Loucy (cell line): ENCODE measurements around the gene ICAM5.
A peak's percentile ranks its signal among the peaks of the same experiment; 100 is the strongest.

ENCODE experiments used
- H2AFZ ChIP-seq: fragments of 200-600 bp; sonication (generic); 2 replicates; pipeline ENCODE4 v1.6.0; 2016; ENCODE audit warnings: antibody characterized with exemption, mild to moderate bottlenecking, low read length, moderate library complexity
- H3F3A ChIP-seq: fragments of 200-600 bp; 2 replicates; pipeline ENCODE4 v1.6.0; 2016; ENCODE audit warnings: antibody characterized with exemption, low read depth, mild to moderate bottlenecking
- H3K27me3 ChIP-seq: fragments of 200-600 bp; sonication (generic); 2 replicates; pipeline ENCODE4 v1.6.1; 2014; ENCODE audit warnings: low read length, mild to moderate bottlenecking; ENCODE audit not compliant: insufficient read depth, poor library complexity, severe bottlenecking
- H3K36me3 ChIP-seq: fragments of 200-600 bp; sonication (generic); 2 replicates; pipeline ENCODE4 v1.6.1; 2016; ENCODE audit warnings: low read length; ENCODE audit not compliant: insufficient read depth
- H3K4me1 ChIP-seq: fragments of 200-600 bp; sonication (generic); 2 replicates; pipeline ENCODE4 v1.5.1; 2014; ENCODE audit warnings: low read length, mild to moderate bottlenecking; ENCODE audit not compliant: insufficient read depth, poor library complexity, severe bottlenecking
- H3K4me2 ChIP-seq: fragments of 200-600 bp; sonication (generic); 2 replicates; pipeline ENCODE4 v1.6.0; 2014; ENCODE audit warnings: antibody characterized with exemption, low read length, low read depth, mild to moderate bottlenecking; ENCODE audit not compliant: poor library complexity, severe bottlenecking
- H3K4me3 ChIP-seq: fragments of 200-600 bp; sonication (generic); 2 replicates; pipeline ENCODE4 v1.5.1; 2014; ENCODE audit warnings: low read length, mild to moderate bottlenecking, mixed read lengths; ENCODE audit not compliant: poor library complexity, severe bottlenecking
- H3K79me2 ChIP-seq: fragments of 200-600 bp; sonication (generic); 2 replicates; pipeline ENCODE4 v1.6.1; 2014; ENCODE audit warnings: low read length; ENCODE audit not compliant: insufficient read depth
- H3K9ac ChIP-seq: fragments of 200-600 bp; sonication (generic); 2 replicates; pipeline ENCODE4 v1.6.0; 2014; ENCODE audit warnings: mild to moderate bottlenecking, low read depth, low read length, moderate library complexity; ENCODE audit not compliant: poor library complexity, severe bottlenecking
- H3K9me2 ChIP-seq: fragments of 200-600 bp; sonication (generic); replicated peaks from 2 replicates; pipeline ENCODE4 v1.6.1; 2016; ENCODE audit warnings: low read depth, low read length, mixed read lengths
- H3K9me3 ChIP-seq: fragments of 200-600 bp; sonication (generic); 2 replicates; pipeline ENCODE4 v1.6.1; 2014; ENCODE audit warnings: mild to moderate bottlenecking, antibody characterized with exemption, low read length, low read depth; ENCODE audit not compliant: insufficient read depth
- H4K20me1 ChIP-seq: fragments of 200-600 bp; sonication (generic); 2 replicates; pipeline ENCODE4 v1.6.0; 2014; ENCODE audit warnings: antibody characterized with exemption, low read length, mild to moderate bottlenecking; ENCODE audit not compliant: insufficient read depth, poor library complexity, severe bottlenecking
- EZH2phosphoT487 ChIP-seq: fragments of 200-600 bp; IDR thresholded peaks from 2 replicates; pipeline ENCODE4 v1.6.1; 2018; ENCODE audit warnings: antibody characterized with exemption, mild to moderate bottlenecking, moderate library complexity, borderline replicate concordance
- TF ChIP-seq, protein P1 (sequence below): fragments of 200-600 bp; sonication (generic); conservative IDR thresholded peaks from 2 replicates; pipeline ENCODE4 v1.5.1; 2014; ENCODE audit warnings: mild to moderate bottlenecking, antibody characterized with exemption, low read length

The ICAM5 gene

GRCh38 chr19:10259162-10259905, 30.4 kb upstream of the ICAM5 start:
- no peak overlapping the region for H3K9ac ChIP-seq
- H3K9me2 ChIP-seq: no peaks in the 10 kb centered on the region
- peaks cover 1% of the 10 kb centered on the region; the same call in 1 of the 2 replicates for H3K79me2 ChIP-seq
- H4K20me1 ChIP-seq: no peaks in the 10 kb centered on the region
- H3F3A ChIP-seq: no peaks in the 10 kb centered on the region
- no peaks in the 10 kb centered on the region for H3K9me3 ChIP-seq
- H3K27me3 ChIP-seq: no peaks in the 10 kb centered on the region
- no peak overlapping the region for H3K4me2 ChIP-seq
- peaks cover 19% of the 10 kb centered on the region; the same call in 1 of the 2 replicates for H3K36me3 ChIP-seq
- H3K4me1 ChIP-seq: no peaks in the 10 kb centered on the region
- no peak for TF ChIP-seq EZH2phosphoT487
- TF ChIP-seq, protein P1, sequence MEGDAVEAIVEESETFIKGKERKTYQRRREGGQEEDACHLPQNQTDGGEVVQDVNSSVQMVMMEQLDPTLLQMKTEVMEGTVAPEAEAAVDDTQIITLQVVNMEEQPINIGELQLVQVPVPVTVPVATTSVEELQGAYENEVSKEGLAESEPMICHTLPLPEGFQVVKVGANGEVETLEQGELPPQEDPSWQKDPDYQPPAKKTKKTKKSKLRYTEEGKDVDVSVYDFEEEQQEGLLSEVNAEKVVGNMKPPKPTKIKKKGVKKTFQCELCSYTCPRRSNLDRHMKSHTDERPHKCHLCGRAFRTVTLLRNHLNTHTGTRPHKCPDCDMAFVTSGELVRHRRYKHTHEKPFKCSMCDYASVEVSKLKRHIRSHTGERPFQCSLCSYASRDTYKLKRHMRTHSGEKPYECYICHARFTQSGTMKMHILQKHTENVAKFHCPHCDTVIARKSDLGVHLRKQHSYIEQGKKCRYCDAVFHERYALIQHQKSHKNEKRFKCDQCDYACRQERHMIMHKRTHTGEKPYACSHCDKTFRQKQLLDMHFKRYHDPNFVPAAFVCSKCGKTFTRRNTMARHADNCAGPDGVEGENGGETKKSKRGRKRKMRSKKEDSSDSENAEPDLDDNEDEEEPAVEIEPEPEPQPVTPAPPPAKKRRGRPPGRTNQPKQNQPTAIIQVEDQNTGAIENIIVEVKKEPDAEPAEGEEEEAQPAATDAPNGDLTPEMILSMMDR: peak; percentile 69
- H2AFZ ChIP-seq: no peak overlapping the region
- no peak overlapping the region for H3K4me3 ChIP-seq

GRCh38 chr19:10260141-10260584, 29.6 kb upstream of the ICAM5 start:
- TF ChIP-seq, protein P1: no peak
- no peak for TF ChIP-seq EZH2phosphoT487
- no peaks in the 10 kb centered on the region for H3F3A ChIP-seq
- no peaks in the 10 kb centered on the region for H3K27me3 ChIP-seq
- H3K4me3 ChIP-seq: no peak overlapping the region
- no peaks in the 10 kb centered on the region for H3K79me2 ChIP-seq
- H3K9ac ChIP-seq: no peak overlapping the region
- no peaks in the 10 kb centered on the region for H3K9me2 ChIP-seq
- peaks cover 19% of the 10 kb centered on the region; the same call in 1 of the 2 replicates for H3K36me3 ChIP-seq
- H3K4me2 ChIP-seq: no peak overlapping the region
- H2AFZ ChIP-seq: no peak overlapping the region
- H3K9me3 ChIP-seq: no peaks in the 10 kb centered on the region
- H3K4me1 ChIP-seq: no peaks in the 10 kb centered on the region
- no peaks in the 10 kb centered on the region for H4K20me1 ChIP-seq

DNA sequence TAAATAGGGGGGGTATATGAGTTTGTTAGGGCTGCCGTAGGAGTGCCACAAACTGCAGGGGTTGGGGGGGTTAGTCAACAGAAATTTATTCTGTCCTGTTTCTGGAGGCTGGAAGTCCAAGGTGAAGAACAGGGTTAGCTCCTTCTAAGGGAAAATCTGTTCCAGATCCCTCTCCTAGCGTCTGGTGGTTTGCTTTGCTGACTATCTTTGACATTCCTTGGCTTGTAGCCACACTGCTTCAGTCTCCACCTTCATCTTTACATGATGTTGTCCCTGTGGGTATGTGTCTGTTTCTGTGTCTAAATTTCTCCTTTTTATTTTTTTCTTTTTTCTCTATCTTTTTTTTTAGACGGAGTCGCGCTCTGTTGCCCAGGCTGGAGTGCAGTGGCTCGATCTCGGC, 27.0 kb upstream of the ICAM5 start:
- Histone ChIP-seq H3F3A (no peaks in the 10 kb centered on the region), H3K9me3 (no peaks in the 10 kb centered on the region), H3K4me1 (no peaks in the 10 kb centered on the region), H3K27me3 (no peaks in the 10 kb centered on the region), H4K20me1 (no peaks in the 10 kb centered on the region), H3K4me3 (no peak overlapping the region), H3K9ac (no peak overlapping the region), H3K36me3 (peaks cover 9% of the 10 kb centered on the region; the same call in 1 of the 2 replicates), H3K9me2 (no peaks in the 10 kb centered on the region), H2AFZ (no peak overlapping the region), H3K79me2 (no peaks in the 10 kb centered on the region), H3K4me2 (no peak overlapping the region)
- TF ChIP-seq, protein P1: no peak
- TF ChIP-seq EZH2phosphoT487: no peak
